Femur (tissue), 1 donor: Measurements from ENCODE around the gene SUPT5H.

Source experiments
- DNase-seq: peaks from one replicate; pipeline ENCODE4 v3.0.0-alpha.2; 2017

The SUPT5H gene

GRCh38 chr19:39445196-39446111, at the start of gene SUPT5H:
TSS of gene SUPT5H (plus strand) at chr19:39445582. CDS start at chr19:39445891, 309 bp downstream.
- DNase-seq, result peak; percentile 98

GRCh38 chr19:39397360-39398296, 47.8 kb upstream of the SUPT5H start:
- DNase-seq, result peak; percentile 92

DNA sequence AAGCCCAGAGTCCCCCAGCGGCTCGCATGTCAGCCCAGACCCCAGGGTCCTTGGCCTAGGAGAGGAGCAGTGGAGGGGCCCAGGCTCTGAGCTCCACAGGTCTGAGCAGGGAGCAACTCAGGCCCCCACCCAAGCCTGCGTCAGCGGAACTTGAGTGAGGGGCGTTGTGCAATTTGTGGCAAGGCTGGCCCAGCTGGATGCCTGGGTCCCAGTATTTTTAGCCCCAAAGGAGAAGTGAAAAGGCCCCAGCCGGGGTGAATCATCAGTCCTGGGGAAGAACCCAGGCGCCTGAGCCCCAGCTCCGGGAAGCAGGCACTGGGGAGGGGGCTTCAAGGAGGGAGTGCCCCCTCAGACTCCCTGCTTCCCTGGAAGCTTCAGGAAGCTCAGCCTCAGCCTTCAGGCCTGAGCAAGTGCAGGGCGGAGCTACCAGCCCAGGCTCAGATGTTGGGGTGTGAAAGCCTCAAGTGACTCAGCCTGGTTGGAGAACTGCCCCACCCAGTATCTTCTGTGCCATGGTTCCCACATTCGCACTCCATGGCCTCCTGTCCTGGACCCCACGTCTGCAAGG, 47.0 kb upstream of the SUPT5H start:
- peak; percentile 70 for DNase-seq

GRCh38 chr19:39399668-39400050, 45.7 kb upstream of the SUPT5H start:
- no peak for DNase-seq

- no peak for DNase-seq
Observed at GRCh38 chr19:39400061-39400460, 45.3 kb upstream of the SUPT5H start.

DNA sequence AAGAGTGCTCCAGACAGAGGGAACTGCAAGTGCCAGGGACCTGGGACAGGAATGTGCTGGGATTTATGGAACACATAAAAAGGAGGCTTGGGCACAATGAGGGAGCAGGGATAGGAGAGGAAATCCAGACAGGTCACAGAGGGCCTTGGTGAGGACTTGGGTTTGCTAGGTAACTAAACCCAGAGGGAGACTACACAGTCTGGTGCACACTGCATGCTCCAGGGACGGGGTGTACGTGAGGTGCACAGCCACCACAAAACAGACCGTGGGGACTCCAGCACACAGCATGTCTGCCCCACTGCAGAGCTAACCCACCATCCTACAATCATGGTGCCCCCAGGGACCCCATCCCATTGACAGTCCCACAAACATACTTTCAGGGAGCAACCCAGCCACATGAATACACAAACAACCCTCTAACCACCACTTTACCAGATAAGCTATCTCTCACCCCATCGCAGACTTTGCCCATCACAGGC, 44.3 kb upstream of the SUPT5H start:
- DNase-seq, result no peak

DNA sequence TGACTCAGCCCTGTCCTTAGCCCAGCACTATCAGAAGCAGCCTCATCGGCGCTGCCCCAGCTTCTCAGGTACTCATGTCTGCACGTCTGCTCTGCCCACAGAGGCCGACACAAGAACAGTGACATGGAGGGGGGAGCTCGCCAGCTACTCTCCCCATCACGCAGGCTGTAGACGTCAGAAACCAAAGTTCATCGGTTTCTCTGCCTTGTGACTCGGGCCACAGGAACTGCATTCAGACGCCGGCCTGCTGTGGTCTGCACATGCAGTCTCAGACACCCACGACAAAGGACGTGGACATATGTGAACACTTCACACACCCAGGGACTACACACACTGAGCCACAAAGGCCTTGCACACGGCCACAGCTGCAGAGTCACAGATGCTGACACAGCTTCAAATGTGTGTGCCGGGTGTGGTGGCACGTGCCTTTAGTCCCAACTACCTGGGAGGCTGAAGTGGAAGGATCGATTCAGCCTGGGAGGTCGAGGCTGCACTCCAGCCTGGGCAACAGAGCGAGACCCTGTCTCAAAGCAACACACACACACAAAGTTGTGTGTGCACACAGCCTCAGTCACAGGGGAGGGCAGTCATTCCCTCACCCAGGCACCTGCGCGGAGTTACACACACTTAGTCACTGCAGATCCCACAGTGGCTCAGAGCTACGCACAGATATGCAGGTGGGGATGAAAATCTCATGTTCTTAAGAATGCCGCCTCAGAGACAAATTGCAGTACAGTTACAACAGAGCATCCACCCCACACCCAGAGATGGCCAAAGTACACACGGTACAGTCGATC, 43.6 kb upstream of the SUPT5H start:
- peak; percentile 58 for DNase-seq

DNA sequence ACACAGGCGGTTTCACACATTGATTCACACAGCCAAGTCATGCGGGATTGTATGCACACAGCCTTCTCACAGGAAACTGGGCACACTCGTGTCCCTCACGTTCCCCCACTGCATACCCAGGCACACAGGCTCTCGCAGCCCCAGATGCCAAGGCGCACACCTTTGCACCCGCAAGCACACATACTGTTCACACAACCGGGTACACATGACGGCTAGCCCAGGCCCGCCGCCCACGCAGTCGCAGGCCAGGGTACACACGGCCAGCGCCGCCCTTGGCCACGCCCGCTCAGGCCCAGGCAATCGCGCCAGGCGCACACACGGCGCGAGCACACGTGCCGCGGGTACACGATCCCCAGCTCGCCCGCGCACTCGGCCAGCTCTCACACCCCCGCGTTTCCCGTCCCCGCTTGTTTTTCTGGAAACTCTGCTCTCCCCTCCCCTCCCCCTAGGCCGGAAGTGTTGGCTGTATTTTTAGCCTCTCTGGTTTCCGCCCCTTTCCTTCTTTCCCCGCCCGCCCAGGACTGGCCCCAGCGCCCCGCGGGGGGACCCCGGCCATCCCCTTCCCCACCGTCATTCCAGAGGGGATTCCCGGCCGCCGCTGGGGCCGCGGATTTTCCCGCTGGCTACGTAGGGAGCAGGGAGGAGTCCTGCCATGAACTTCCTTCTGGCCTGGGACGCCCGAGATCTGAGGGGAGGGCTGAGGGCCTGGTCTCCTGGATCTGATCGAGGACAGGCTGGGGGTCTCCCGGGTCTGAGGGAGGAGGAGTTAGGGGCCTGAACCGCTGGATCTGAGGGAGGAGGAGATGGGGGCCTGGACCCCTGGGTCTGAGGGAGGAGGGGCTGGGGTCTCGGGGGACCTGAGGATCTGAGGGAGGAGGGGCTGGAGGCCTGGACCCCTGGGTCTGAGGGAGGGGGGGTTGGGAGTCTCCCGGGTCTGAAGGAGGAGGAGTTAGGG, 42.8 kb upstream of the SUPT5H start:
- DNase-seq, result peak; percentile 96

DNA sequence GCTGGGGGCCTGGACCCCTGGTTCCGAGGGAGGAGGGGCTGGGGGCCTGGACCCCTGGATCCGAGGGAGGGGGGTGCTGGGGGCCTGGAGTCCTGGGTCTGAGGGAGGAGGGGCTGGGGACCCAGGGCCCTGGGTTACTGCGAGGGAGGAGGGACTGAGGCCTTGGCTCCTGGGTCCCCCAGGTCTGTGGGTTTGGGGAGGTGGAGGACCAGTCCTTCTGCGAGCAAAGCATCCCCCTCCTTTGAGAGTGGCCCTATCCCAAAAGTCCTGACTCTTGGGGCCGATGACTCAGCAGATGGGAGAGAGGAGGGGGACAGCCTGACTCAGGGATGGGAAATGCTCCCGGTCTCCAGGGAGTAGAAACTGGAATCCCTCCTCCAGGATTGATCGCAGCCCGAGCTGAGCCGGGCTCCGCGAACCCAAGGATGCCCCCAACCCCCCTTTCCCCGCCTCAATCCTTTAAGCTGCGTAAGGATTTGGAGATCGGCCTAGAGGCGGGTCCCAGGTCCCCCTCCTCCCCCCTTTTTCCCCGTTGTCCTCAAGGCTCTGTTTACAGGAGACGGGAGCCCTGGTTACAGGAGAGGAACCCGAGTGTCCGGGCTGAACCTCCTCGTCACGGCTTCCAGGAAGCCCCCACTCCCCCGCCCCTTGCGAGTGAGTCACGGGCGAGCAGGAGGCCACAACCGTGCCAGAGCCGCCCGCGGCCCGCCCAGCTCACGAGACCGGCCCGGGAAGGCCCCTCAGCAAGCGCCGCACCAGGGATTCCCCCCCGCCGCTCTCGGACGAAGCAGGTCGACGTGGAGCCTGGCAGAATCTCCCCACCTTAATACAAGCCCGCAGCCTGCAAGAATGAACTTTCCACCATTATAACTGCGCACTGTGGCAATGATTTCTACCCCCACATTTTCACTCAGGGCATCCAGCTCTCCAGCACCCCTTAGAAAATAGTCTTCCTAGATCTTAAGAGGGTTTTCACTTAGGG, 41.8 kb upstream of the SUPT5H start:
- peak; percentile 98 for DNase-seq

DNA sequence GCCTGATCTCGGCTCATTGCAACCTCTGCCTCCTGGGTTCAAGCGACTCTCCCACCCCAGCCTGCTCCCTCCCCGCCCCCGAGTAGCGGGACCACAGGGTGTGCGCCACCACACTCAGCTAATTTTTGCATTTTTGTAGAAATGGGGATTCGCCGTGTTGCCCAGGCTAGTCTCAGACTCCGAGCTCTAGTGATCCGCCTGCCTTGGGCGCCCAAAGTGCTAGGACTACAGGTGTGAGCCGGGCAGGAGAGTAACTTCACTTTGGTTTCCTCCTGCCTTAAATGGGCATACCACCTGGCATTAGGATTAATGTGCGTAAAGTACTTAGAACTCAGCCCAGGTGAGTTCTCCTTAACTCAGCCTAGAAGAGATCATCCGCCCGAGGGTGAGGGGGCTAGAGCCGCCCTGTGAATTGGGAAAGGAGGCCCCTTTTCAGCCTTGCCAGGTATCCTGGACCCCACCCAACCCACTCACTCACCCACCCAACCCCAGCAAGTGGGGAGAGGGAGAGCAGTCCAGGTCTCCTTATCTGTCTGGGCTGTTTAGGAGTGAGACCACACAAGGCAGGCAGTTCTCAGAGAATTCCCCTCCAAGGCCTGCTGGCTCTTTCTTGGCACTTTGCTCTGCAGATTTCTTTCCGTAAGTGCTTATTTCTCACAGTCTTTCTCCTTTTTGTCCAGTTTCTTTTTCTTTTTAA, 40.0 kb upstream of the SUPT5H start:
- peak; percentile 20 for DNase-seq

DNA sequence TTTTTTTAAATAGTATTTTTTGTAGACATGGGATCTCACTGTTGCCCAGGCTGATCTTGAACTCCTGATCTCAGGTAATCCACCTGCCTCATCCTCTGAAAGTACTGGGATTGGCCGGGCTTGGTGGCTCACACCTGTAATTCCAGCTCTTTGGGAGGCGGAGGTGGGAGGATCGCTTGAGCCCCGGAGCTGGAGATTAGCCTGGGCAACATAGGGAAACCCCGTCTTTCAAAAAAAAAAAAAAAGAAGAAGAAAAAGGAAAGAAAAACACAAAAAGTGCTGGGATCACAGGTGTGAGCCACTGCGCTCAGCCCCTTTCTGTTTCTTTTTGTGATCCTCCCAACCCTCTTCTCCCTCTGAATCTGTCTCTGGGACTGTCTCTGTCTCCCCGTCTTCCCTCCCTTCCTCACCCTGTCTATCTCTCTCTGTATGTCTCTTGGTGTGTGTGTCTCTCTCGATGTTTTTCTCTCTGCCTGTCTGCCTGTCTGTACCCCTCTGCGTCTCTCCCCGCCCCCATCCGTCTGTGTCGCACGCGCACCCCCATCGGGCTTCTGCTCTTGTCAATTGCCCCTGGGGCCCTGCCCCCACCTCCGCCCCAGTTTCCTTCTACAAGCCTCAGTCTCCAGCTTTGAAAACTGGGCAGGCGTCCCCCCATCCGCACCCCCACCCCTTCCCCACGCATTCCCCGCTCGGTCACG, 39.3 kb upstream of the SUPT5H start:
- DNase-seq, result no peak

DNA sequence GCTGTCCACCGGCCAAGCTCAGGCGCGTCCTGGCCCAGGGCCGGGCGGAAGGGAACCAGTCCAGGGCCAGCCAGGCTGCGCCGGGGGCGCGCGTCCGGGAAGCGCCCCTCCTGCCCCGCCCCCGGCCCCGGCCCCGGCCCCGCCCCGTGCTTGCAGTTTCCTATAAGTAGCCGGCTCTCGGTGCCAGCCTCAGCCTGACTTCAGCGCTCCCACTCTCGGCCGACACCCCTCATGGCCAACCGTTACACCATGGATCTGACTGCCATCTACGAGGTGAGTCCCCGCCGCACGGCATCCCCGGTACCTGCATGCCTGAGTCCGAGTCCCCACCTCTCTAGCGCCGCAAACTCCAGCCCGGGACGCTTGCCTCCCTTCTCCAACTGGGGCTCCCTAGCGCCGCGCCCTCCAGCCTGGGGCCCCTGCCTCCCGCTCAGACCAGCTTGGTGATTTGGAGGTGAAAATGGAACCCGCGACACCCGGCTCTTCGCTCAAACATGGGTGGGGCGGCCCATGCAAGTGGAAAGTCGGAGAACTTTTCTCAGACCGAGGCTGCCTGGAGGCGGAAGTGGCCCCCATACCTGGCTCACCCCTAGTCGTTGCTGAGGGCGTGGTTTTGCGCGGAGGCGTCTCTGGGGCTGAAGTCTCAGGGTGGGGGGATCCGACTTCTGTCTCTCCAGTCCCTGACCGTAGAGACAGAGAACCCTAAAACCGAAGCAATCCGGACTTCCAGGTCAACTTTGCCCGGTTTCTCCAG, 38.5 kb upstream of the SUPT5H start, which contains the start of gene ZFP36:
ZFP36 (plus strand) TSS at position 192 of the 754 bp plus-strand sequence; CDS start at position 250, 58 bp downstream.
- DNase-seq, result peak; percentile 94

DNA sequence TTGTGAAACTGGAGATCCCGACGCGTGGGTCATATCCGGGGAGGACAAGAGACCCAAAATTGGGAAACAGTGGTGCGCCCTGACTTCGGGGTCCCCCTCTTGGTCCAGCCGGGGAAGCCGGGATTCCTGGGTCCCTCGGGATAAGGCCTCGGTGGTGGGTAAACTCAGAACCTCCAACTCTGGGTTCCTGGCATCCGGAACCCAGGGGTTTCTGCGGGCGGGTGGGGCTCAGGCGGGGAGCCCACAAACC, 38.0 kb upstream of the SUPT5H start:
- DNase-seq, result no peak

DNA sequence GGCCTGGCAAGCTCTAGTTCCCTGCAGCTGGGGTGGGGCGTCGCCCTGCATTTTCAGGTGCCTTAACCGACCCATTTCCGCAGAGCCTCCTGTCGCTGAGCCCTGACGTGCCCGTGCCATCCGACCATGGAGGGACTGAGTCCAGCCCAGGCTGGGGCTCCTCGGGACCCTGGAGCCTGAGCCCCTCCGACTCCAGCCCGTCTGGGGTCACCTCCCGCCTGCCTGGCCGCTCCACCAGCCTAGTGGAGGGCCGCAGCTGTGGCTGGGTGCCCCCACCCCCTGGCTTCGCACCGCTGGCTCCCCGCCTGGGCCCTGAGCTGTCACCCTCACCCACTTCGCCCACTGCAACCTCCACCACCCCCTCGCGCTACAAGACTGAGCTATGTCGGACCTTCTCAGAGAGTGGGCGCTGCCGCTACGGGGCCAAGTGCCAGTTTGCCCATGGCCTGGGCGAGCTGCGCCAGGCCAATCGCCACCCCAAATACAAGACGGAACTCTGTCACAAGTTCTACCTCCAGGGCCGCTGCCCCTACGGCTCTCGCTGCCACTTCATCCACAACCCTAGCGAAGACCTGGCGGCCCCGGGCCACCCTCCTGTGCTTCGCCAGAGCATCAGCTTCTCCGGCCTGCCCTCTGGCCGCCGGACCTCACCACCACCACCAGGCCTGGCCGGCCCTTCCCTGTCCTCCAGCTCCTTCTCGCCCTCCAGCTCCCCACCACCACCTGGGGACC, 37.6 kb upstream of the SUPT5H start:
- DNase-seq, result peak; percentile 69

DNA sequence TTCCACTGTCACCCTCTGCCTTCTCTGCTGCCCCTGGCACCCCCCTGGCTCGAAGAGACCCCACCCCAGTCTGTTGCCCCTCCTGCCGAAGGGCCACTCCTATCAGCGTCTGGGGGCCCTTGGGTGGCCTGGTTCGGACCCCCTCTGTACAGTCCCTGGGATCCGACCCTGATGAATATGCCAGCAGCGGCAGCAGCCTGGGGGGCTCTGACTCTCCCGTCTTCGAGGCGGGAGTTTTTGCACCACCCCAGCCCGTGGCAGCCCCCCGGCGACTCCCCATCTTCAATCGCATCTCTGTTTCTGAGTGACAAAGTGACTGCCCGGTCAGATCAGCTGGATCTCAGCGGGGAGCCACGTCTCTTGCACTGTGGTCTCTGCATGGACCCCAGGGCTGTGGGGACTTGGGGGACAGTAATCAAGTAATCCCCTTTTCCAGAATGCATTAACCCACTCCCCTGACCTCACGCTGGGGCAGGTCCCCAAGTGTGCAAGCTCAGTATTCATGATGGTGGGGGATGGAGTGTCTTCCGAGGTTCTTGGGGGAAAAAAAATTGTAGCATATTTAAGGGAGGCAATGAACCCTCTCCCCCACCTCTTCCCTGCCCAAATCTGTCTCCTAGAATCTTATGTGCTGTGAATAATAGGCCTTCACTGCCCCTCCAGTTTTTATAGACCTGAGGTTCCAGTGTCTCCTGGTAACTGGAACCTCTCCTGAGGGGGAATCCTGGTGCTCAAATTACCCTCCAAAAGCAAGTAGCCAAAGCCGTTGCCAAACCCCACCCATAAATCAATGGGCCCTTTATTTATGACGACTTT, 36.8 kb upstream of the SUPT5H start:
- DNase-seq, result no peak
